EL (cell line): ENCODE results near the gene EWSR1.
"Not testable (repeated sequence)": the region's sequence is repeated elsewhere in the genome, so short reads cannot be mapped to it uniquely, and the experiment has no call there.

Source experiments
- DNase-seq: peaks from one replicate; pipeline ENCODE4 v3.0.0-alpha.2; 2016

Gene EWSR1, protein sequence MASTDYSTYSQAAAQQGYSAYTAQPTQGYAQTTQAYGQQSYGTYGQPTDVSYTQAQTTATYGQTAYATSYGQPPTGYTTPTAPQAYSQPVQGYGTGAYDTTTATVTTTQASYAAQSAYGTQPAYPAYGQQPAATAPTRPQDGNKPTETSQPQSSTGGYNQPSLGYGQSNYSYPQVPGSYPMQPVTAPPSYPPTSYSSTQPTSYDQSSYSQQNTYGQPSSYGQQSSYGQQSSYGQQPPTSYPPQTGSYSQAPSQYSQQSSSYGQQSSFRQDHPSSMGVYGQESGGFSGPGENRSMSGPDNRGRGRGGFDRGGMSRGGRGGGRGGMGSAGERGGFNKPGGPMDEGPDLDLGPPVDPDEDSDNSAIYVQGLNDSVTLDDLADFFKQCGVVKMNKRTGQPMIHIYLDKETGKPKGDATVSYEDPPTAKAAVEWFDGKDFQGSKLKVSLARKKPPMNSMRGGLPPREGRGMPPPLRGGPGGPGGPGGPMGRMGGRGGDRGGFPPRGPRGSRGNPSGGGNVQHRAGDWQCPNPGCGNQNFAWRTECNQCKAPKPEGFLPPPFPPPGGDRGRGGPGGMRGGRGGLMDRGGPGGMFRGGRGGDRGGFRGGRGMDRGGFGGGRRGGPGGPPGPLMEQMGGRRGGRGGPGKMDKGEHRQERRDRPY

GRCh38 chr22:29267858-29268510 is at the start of gene EWSR1, which contains the start of gene RHBDD3:
EWSR1 (plus strand) TSS chr22:29268268; CDS start chr22:29268337, 69 bp downstream.
RHBDD3 (minus strand) TSS chr22:29267981; CDS start chr22:29265626, 2,355 bp downstream.
- DNase-seq: peak; percentile 97

DNA sequence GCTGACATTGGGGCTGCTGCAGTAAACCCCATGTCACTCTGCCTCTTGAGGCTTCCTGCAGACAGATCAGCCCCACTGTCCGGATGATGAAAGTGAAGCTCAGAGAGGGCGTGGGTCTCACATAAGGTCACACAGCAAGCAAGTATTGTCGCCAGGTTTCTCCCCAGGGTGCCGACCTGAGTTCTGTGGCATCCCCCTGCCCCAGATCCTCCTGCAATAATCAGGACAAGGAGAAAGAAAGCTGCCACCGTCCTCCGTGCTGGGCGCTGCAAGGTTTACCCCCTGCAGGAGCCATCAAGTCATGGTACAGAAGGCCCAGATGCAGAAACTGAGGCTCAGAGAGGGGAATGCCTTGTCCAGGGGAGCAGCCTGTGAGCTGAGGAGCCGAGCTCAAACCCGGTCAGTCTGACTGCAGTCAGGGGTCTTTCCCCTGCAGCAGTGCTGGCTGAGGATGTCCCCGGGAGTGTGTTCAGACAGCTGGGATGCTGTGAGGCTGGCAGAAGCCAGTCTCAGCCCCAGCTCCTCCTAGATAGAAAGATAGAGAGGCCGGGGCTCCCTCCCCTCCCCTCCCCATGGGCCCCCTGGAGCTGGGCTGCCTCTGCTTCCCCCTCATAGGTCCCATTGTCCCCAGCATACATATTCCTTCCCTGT is 49.2 kb upstream of the EWSR1 start:
- DNase-seq: no peak

GRCh38 chr22:29219409-29219782 is 48.7 kb upstream of the EWSR1 start:
- not testable (repeated sequence) for DNase-seq

DNA sequence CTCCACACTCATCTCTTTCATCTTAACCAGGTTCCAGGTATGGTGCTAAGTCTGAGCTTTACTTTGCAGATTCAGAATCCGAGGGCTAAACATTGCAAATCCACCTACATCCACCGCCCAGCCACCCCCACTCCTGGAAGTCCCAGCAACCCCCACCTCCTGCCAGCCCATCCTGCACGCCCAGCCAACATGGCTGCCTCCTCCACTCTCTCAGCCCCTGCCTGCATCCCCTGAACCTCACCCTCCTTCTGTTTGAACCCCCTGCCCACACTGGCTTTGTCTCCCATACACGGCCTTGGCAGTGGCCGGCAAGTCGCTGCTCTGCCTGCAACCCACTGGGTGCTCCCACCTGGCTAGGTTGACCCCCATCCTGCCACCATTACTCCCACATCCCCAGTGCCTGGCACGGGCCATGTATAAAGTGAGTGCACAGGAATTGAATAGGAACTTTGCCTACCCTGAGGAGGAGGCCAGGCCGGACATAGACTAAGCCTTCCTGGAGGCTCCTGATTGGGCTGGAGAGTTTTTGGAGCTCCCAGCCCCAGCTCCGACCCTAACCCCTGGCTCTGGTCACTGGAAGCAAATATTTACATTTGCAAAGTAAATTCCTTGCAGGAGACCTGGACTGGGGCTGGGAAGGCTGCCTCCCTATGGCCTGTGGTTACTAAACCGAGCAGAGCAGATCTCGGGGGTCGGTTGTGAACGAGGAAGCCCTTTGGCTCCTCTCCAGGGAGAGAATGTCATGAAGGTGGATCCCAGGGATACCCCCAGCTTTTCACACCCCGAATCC is 48.0 kb upstream of the EWSR1 start:
- no peak for DNase-seq

- no peak for DNase-seq
These were observed 43.8 kb upstream of the EWSR1 start for GRCh38 chr22:29224121-29224858.

DNA sequence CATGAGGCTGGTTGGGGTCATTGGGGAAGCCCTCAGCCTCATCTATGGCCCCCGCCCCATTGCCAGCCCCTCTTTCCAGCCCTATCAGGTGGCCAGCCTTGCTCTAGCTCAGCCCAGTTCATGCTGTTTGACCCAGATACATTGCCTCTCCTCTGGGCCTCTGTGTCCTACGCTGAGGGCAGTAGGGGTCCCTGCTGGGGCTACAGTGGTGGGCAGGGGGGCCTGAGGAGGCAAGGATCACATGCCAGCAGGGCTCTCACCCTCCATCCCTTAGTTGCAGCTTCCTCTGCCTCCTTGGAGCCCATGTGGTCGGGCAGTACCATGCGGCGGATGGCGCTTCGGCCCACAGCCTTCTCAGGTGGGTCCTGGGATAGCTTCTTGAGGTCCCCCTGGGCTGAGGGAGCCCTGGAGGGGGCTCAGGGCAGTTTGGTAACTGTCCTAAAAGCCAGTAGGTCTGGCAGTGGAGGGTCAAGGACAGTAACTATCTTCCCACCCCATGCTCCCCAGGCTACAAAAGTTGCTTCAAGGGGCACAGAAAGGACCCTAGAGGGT is 43.1 kb upstream of the EWSR1 start:
- no peak for DNase-seq

GRCh38 chr22:29225422-29226090 is 42.5 kb upstream of the EWSR1 start:
- peak; percentile 25 for DNase-seq

DNA sequence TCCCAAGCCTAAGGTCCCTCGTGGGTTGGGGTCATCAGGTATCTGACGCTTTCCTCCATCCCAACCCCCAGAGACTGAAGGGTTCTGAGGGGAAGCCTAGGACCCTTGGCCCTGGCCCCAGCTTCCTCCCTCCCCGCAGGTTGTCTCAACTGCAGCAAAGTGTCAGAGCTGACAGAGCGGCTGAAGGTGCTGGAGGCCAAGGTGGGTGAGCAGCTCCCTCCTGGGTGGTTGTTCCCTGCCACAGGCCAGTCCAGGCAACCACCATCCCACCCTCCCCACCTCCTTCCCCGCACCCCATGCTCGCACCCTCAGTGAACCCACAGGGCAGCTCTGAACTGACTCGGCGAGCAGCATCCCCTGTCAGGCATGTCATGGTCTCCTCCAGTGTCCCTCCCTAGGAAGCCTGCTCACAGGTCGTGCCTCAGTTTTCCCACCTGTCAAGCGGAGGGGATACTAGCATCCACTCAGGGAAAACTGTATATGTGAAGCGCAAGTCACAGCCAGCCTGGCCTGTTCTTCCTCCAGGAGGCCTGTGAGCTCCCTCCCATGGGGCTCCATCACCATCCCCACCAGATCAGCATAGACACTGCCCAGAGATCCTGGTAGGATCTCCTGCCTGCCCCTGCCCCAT is 41.6 kb upstream of the EWSR1 start:
- DNase-seq: no peak

DNA sequence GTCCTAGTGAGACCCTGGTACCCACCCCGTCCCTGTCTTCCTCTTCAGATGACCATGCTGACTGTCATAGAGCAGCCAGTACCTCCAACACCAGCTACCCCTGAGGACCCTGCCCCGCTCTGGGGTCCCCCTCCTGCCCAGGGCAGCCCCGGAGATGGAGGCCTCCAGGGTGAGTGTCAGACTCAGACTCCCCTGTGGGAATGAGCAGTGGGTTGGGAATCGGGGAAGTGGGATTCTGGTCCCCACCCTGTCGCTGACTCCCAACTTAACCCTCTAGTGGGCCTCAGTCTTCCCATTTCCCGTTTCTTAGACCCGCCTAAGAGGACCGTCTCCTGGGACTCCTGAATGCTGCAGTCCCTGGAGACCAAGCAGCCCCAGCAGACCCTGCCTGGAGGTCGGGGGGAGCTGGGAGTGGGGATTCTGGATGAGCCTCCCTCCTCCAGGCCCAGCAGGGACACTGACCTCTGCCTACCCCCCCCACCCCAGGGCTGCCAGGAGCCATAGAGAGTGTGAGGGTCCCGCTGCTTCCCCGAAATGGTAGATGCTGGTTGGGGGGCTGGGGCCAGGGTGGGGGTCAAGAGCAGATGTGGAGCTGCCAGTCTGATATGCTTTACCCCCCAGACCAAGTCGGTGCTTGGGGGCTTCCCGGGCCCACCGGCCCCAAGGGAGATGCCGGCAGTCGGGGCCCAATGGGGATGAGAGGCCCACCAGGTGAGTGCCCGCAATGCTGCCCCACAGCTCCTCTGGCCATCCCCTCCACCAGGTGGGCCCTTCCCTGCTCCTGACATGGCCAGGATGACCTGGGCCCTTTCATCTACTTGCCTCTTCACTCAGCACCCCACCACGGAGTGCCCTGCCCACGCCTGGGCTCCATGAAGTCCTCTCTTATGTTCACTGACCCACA is 36.8 kb upstream of the EWSR1 start:
- no peak for DNase-seq

GRCh38 chr22:29231971-29232959 is 35.8 kb upstream of the EWSR1 start:
- DNase-seq: no peak

GRCh38 chr22:29233277-29233877 is 34.7 kb upstream of the EWSR1 start:
- no peak for DNase-seq

GRCh38 chr22:29240481-29240880 is 27.6 kb upstream of the EWSR1 start:
- not testable (repeated sequence) for DNase-seq

GRCh38 chr22:29243874-29244446 is 24.1 kb upstream of the EWSR1 start:
- no peak for DNase-seq

- no peak for DNase-seq
These were observed 23.1 kb upstream of the EWSR1 start for GRCh38 chr22:29244785-29245625.

- peak; percentile 58 for DNase-seq
These were observed 22.3 kb upstream of the EWSR1 start for GRCh38 chr22:29245626-29246385.
